Measurements from ENCODE around the gene DCC.

- TF ChIP-seq, protein P1, sequence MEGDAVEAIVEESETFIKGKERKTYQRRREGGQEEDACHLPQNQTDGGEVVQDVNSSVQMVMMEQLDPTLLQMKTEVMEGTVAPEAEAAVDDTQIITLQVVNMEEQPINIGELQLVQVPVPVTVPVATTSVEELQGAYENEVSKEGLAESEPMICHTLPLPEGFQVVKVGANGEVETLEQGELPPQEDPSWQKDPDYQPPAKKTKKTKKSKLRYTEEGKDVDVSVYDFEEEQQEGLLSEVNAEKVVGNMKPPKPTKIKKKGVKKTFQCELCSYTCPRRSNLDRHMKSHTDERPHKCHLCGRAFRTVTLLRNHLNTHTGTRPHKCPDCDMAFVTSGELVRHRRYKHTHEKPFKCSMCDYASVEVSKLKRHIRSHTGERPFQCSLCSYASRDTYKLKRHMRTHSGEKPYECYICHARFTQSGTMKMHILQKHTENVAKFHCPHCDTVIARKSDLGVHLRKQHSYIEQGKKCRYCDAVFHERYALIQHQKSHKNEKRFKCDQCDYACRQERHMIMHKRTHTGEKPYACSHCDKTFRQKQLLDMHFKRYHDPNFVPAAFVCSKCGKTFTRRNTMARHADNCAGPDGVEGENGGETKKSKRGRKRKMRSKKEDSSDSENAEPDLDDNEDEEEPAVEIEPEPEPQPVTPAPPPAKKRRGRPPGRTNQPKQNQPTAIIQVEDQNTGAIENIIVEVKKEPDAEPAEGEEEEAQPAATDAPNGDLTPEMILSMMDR (IDR thresholded peaks at IDR 0.05; ENCODE audit: low read depth, low read length, poor library complexity, severe bottlenecking), result no peak
- TF ChIP-seq EZH2phosphoT487 (IDR thresholded peaks at IDR 0.05; ENCODE audit: borderline replicate concordance, low read length), result no peak
Observed at GRCh38 chr18:52452427-52452826, 112.4 kb downstream of the DCC start.
